ENCODE data around the gene HORMAD2. TPM values are rescaled to one million over a fixed set of nuclear protein-coding genes. Genes with fewer than 3 reads are reported as not detected.
"Not testable (repeated sequence)": the region's sequence is repeated elsewhere in the genome, so short reads cannot be mapped to it uniquely, and the experiment has no call there.

The HORMAD2 gene
- total RNA-seq, 2 experiments from 2014 or later, result not detected

DNA sequence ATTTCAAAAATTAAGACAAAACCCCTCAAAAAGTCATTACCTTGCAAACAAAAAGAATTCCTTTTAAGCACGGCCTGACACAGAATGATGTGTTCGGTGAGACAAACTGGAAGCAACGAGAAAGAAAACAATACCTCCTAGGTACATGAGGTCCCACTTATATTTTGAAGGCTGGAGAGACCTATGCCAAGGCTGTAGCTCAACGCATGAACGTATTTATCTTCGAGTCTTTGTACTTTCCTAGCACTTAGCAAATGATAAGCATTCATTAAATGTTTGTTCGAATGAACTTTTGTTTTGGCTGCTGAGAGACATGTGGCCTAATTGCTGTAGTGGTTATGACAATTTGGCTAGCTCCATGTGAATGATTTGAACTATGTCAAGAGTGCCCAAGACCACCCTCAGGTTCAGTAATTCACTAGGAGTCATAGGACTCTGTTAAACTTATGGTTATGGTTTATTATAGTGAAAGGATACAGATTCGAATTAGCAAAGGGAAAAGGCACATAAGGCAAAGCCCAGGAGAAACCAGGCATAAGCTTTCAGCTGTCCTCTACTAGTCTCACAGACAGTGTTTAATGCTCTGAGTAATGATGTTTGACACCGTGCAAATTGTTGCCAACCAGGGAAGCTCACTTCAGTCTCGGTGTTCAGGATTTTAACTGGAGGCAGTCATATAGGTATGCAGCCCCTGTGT is 26.0 kb upstream of the HORMAD2 start:
- ChIA-PET CTCF (interaction anchor here (0.5 kb wide), 1 partner anchor 105 kb away, joined by 4 read pairs; no protein-coding TSS in a partner anchor), POLR2A (no interaction called here)

DNA sequence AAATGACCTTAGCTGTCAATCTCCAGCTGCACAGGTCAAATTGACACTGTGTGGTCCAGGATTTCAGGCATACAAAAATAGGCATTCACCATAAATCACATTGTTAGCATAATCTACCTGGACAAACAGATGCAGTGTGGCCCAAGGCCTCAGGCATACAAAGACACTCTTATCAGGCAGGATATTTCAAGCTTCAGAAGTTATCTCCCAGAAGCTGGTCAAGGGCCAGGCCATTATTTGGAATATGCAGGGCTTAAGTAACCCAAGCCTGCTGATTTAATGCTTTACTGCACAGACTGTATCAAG is 25.5 kb upstream of the HORMAD2 start:
- ChIA-PET POLR2A (no interaction called here), CTCF (no interaction called here)

DNA sequence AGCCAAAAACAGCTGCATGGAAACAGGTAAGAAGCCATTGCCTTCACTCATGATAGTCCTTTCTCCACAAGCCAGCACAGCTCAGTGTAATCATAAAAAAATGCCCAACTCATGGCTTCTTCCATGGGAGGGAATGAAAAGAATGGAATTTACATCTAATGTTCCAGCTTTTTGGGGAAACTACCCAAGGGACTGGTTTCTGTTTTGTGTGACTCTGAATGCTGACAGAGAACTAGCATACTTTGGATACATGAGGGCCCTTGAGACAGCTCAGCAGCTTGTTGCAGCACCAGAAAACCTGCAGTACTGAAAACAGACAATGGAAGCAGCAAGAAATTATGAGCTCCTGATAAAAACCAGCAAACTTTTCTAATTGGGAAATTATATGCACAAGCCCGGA is 24.2 kb upstream of the HORMAD2 start:
- CTCF ChIA-PET, result no interaction called here
- POLR2A ChIA-PET, result no interaction called here

DNA sequence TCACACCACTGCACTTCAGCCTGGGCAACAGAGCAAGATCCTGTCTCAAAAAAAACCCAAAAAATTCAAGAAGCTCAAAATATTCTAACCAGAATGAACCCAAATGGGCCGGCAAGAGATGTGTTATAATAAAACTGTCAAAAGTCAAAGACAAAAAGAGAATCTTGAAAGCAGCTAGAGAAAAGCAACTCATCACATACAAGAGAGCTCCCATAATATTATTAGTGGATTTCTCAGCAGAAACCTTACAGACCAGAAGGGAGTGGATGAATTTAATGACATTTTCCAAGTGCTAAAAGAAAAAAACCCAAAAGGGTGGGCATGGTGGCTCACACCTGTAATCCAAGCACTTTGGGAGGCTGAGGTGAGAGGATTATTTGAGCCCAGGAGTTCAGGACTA is 22.9 kb upstream of the HORMAD2 start:
- ChIA-PET CTCF (no interaction called here), POLR2A (no interaction called here)

DNA sequence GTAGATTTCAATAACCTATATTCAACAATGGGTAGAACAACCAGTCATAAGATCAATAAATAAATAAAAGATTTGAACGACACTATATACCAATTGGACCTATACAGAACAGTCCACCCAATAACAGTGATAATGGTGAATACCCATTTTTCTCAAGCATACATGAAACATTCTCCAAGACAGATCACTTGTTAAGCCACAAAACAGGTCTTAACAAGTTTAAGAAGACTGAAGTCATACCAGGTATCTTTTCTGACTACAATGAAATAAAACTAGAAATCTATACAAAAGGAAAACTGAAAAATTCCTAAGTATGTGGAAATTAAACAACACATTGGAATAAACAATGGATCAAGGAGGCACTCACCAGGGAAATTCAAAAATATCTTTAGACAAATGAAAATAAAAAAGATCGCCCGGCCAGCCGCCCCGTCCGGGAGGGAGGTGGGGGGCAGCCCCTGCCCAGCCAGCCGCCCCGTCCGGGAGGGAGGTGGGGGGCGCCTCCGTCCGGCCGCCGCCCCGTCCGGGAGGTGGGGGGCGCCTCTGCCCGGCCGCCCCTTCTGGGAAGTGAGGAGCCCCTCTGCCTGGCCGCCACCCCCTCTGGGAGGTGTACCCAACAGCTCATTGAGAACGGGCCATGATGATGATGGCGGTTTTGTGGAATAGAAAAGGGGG is 20.8 kb upstream of the HORMAD2 start:
- POLR2A ChIA-PET, CTCF ChIA-PET: not testable (repeated sequence)

DNA sequence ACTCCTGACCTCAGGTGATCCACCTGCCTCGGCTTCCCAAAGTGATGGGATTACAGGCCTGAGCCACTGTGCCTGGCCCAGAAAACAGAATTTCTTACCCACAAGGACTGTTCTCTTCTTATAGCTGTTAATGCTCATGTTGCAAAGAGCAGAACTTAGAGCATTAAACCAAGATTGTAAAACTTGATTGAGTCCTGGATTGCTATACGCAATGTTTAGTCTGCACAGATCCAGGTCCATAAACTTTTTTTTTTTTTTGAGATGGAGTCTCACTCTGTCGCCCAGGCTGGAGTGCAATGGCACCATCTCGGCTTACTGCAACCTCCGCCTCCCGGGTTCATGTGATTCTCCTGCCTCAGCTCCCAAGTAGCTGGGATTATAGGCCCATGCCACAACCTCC is 19.2 kb upstream of the HORMAD2 start:
- POLR2A ChIA-PET, result interaction anchor here (0.7 kb wide), 1 partner anchor 14 kb away, joined by 4 read pairs; no protein-coding TSS in a partner anchor
- CTCF ChIA-PET, result interaction anchor here (1.0 kb wide), 1 partner anchor 8 kb away, joined by 3 read pairs; no protein-coding TSS in a partner anchor

DNA sequence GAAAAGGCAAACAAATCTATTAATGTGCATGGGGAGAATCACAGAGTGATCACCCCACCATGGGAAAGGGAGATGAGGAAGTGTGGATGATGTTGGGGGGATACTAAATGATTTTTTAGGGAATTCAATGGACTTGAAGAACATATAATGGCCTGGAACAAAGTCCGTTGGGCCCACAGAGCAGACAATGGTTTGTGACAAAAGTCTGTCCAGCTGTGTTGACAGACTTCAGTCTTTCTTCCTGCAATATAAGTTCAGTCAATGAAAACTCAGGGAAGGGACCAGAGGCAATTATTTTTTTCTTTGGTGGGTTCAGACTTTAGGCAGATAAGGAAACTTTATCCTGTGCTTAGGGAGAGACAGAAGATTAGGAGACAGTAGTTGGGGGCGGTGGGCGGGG is 18.0 kb upstream of the HORMAD2 start:
- CTCF ChIA-PET, result no interaction called here
- POLR2A ChIA-PET, result no interaction called here

DNA sequence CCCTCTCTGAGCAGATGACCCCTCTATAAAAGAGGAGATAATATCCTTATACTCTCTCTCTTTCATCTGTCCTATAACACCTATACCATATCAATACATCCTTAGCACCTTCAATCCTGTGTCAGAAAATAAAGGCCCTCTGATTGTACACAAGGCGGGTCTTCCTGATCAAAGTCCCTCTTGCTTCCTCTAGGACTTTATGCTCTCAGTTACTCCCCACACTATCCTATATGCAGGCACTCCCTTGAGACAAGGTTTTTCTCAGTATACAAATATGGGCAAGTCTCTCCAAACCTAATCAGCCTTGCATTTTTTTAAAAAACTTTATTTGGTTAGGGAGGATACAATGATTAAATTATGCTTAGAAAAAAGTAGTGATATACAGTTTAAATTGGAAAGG is 17.3 kb upstream of the HORMAD2 start:
- ChIA-PET POLR2A (no interaction called here), CTCF (no interaction called here)

DNA sequence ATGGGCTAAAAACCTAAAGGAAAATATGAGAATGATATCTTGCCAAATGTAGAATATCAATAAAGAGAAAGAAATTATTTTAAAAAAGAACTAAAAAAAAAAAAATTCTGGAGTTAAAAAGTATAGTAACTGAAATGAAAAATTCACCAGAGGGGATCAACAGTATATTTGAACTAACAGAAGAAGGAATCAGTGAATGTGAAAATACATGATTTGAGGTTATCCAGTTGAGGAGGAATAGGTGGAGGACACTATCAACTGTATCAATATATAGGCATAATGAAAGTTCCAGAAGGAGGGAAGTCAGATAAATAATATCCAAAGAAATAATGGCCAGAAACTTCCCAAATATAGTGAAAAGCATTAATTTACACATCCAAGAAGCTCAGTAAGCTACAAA is 16.1 kb upstream of the HORMAD2 start:
- POLR2A ChIA-PET, result no interaction called here

DNA sequence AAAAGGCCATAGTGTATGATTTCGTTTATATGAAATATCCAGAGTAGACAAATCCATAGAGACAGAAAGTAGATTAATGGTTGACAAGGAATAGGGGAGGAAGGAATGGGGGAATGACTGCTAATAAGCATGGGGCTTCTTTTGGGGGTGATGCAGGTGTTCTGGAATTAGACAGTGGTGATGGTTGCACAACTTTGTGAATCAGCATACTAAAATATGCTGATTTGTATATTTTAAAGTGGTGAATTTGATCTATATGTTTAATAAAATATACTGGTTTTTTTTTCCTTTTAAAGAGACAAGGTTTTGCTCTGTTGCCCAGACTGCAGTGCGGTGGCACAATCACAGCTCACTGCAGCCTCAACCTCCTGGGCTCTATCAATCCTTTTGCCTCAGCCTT is 6.5 kb upstream of the HORMAD2 start:
- ChIA-PET POLR2A (no interaction called here), CTCF (no interaction called here)

More for the DNA sequence above, 16.1 kb upstream of the HORMAD2 start:
- CTCF ChIA-PET, result no interaction called here

DNA sequence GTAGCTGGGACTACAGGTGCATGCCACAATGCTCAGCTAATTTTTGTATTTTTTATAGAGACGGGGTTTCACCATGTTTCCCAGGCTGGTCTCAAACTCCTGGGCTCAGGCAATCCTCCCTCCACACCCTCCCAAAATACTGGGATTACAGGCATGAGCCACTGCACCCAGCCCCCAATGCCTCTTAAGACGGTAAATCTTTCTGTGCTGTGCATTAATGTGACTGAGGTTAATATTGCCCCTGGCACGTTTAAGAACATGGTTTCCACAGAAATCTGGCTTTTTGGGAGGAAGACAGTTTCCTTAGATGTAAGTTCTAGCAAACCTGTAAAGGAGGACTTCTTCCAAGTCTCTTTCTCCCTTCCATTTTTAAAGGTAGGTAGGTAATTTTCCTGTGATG is 6.1 kb upstream of the HORMAD2 start:
- POLR2A ChIA-PET, result no interaction called here
- CTCF ChIA-PET, result no interaction called here

DNA sequence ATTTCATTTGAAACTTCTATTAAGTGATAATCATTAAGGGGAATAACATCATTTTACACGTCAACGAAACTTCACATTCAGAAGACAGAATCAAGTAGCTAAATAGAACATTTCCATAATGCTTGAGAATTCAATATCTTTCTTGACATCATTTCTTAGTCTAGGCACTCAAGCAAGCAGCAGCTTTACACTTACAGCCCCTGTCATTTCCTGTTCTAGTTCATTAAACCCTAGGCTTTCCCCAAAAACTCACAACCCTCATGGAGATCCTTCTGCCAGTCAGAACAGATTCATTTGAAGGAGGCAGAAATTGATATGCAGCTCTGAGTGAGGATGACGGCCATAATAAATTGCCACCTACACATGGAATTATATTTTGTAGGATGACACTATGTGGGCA is 5.3 kb upstream of the HORMAD2 start:
- ChIA-PET POLR2A (interaction anchor here (0.6 kb wide), 1 partner anchor 14 kb away, joined by 4 read pairs; no protein-coding TSS in a partner anchor), CTCF (no interaction called here)

DNA sequence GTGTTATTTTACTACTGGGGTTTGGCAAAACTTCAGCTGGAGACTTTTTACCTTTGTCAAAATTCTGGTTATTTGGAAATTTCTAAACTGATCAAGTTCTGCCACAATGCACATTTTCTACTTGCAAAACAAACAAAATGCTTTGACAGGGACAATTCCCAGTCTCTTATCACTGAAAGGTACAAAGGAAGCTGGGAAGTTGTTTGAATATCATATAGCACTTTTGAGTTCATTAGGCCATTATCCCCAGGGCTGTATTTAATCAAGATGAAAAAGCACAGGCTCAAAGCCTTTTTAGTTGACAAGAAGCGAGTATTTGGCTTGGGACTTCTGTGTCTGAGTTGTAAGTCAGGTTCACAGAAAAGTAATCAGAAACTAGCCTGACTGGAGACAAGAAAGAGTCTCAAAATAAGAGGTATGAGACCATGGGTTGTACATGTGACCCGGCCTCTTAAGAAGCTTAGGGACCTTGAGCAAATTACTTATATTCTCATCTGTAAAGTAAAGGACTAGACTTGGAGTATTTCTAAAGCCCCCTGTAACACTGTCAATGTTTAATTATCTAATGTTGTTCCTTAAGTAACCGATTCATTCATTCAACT is 2.9 kb upstream of the HORMAD2 start:
- ChIA-PET CTCF (interaction anchor here (1.3 kb wide), 1 partner anchor 72 kb away, joined by 3 read pairs; no protein-coding TSS in a partner anchor), POLR2A (interaction anchor here (0.5 kb wide), 1 partner anchor 34 kb away, joined by 8 read pairs; no protein-coding TSS in a partner anchor)

DNA sequence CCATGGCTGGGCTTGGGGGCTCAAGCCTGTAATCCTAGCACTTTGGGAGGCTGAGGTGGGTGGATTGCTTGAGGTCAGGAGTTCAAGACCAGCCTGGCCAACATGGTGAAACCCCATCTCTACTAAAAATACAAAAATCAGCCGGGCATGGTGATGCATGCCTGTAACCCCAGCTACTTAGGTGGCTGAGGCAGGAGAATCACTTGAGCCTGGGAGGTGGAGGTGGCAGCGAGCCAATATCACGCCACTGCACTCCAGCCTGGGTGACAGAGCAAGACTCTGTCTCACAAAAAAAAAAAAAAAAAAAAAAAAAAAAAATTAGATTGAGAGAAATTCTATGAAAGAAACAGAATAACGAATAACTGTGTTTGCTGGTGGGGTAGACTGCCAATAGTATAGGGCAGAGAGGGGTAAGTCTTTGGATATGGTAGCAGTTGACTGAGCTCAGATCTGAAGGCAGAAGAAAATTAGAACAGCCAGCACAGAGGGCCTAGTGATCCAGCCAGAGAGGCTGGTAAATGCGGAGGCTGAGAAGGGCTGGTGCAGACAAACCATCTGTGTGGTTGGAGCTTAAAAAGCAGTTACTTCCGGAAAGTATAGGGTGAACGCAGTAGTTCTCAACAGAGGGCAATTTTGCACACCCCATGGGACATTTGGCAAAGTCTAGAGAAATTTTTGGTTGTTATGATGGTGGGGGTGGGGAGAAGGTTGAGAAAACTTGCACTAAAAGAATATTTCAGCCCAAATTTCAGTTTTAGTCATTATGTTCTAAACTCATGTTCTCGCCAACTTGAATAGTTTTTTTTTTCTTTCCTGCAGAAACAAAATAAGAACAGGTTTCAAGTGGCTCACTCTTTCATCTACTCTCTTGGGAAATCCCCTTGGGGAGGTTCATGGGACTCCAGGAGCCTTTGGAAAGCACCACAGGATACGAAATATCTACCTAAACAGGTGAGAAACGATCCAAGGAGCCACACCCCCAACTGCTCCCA is 1.6 kb upstream of the HORMAD2 start:
- POLR2A ChIA-PET, result interaction anchor here (0.7 kb wide), 1 partner anchor 241 kb away, joined by 5 read pairs; no protein-coding TSS in a partner anchor
- CTCF ChIA-PET, result interaction anchor here (0.8 kb wide), 1 partner anchor 389 kb away, joined by 3 read pairs; no protein-coding TSS in a partner anchor

DNA sequence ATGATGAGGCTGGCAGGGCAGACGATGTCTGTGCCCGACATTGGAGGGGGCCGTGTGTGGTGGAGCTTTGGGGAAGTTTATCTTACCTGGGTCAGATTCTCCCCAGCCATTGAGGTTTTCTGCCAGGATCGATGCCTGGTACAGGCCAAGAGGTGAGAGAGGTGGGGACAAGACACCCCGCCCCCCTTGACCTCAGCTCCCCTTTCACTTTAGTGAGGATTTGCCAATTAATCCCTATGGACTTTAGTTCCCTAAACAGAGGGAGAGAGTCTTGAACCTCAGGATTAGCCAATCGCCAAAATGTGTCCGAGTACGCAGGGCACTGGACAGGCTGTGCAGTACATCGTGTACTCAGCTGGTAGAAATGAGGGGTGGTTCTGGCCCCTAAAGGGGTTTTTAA is 541 bp downstream of the HORMAD2 start:
- CTCF ChIA-PET, result no interaction called here
- POLR2A ChIA-PET, result no interaction called here

DNA sequence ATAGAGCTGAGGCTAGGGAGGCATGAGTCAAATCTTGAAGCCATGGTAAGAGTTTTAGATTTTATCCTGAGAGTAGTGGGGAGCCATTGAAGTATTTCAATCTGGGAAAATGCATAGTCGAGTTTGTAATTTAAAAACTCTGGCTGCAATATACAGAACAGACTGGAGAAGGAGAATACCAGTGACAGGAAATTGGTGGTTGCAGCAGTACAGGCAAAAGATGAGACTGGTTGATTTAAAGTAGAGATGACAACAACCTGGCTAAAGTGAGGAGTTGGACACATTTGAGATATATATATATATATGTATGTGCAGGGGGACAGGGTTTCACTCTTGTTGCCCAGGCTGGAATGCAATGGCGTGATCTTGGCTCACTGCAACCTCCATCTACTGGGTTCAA is 6.2 kb downstream of the HORMAD2 start:
- POLR2A ChIA-PET, result no interaction called here

DNA sequence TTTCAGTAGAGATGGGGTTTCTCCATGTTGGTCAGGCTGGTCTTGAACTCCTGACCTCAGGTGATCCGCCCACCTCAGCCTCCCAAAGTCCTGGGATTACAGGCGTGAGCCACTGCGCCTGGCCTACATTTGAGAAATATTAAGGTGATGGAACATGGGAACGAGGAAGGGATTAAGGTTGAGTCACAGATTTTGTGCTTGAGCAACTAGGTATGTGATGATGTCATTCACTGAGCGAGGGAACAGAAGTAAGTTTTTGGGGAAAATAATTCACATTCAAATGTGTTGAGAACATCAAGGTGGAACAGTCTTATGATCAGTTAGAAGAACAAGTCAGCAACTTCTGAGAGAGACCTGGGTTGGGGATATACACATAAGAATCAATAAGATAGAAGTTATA is 6.8 kb downstream of the HORMAD2 start:
- POLR2A ChIA-PET, CTCF ChIA-PET: not testable (repeated sequence)

More for the DNA sequence above, 6.2 kb downstream of the HORMAD2 start:
- CTCF ChIA-PET, result interaction anchor here (0.6 kb wide), 1 partner anchor 22 kb away, joined by 3 read pairs; no protein-coding TSS in a partner anchor

DNA sequence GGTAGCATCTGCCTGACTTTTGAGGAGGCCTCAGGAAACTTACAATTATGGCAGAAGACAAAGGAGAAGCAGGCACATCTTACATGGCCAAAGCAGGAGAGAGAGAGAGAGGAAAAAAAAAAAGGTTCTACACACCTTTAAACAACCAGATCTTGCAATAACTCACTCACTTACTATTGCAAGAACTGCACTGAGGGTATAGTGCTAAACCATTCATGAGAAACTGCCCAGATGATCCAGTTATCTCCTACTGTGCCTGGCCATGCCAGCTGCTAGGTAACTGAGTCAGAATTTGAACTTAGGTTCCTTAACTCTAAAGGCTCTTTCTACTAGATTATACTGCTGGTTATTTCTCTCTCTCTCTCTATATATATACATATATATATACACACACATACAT is 7.3 kb downstream of the HORMAD2 start:
- ChIA-PET POLR2A (no interaction called here), CTCF (no interaction called here)

DNA sequence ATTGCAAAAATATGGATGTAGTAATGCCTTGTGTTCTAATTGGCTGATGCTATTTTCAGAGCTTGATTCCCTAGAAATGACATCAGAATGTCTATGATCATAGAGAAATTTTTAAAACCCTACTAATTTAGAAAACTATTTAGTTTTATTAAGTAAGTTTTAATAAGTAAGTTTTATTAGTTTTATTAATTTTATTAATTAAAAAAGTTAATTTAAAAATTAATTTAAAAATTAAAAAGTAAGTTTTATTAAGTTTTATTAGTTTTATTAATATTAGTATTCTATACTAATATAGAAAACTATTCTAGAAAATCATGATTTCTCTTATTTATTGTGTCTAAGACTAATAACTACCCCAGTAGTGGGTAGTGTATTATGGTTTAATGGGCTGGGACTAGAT is 8.2 kb downstream of the HORMAD2 start:
- CTCF ChIA-PET, result interaction anchor here (0.6 to 1.1 kb wide), 5 partner anchors 81 to 399 kb away, joined by 3 to 4 read pairs (median 3); no protein-coding TSS in a partner anchor
- POLR2A ChIA-PET, result no interaction called here

DNA sequence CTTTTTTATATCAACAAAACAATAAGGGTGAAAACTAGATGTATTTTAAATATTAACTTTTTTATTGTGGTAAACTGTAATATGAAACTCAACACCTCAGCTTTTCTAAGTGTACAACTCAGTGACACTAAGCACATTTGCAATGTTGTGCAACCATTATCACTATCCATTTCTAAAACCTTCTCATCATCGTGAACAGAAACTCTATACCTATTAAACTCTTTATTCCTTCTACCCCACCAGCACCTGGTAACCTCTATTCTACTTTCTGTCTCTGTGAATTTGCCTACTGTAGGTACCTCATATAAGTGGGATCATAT is 9.4 kb downstream of the HORMAD2 start:
- CTCF ChIA-PET, result interaction anchor here (1.0 kb wide), 1 partner anchor 199 kb away, joined by 3 read pairs; no protein-coding TSS in a partner anchor
- POLR2A ChIA-PET, result no interaction called here
